GM10266 (cell line): ENCODE measurements around the gene RGS8.

Source experiments
- DNase-seq: peaks from one replicate; pipeline ENCODE4 v3.0.0; 2012; ENCODE audit errors: extremely low spot score
- CTCF ChIP-seq: IDR thresholded peaks from 2 replicates; pipeline ENCODE4 v1.5.1; 2012; ENCODE audit warnings: mild to moderate bottlenecking, low read depth; ENCODE audit not compliant: control insufficient read depth, insufficient read depth; ENCODE audit errors: missing control alignments

Gene RGS8

GRCh38 chr1:182684116-182684828 lies at the start of gene RGS8:
Gene RGS8, minus strand, starts transcription at chr1:182684587. Its CDS starts 14,938 bp downstream, at chr1:182669649.
- no peak for DNase-seq

GRCh38 chr1:182731852-182732575 lies 47.6 kb upstream of the RGS8 start:
- DNase-seq, result no peak
- no peak for TF ChIP-seq CTCF

More at GRCh38 chr1:182684116-182684828, at the start of gene RGS8:
- no peak for TF ChIP-seq CTCF

- no peak for TF ChIP-seq CTCF
- no peak for DNase-seq
Observed at GRCh38 chr1:182726912-182727311, 42.5 kb upstream of the RGS8 start.

GRCh38 chr1:182725259-182726255 lies 41.2 kb upstream of the RGS8 start:
- DNase-seq, result no peak
- TF ChIP-seq CTCF, result no peak

DNA sequence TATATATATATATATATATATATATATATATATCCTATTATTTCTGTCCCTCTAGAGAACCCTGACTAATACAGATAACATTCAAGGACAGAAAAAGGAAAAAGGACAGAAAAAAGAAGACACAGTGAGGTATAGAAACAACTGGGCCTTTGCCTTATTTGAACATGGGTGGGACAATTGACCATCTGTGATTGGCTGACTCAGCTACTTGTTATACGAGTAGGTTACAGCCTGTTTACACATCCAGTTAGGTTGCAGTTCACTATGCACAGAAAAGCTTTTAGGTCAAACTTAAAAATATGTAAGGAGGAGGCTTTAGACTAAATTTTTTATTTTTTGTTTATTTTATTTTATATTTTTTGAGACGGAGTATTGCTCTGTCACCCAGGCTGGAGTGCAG lies 39.8 kb upstream of the RGS8 start:
- no peak for TF ChIP-seq CTCF
- DNase-seq, result no peak

- TF ChIP-seq CTCF, result no peak
Observed at GRCh38 chr1:182723200-182723599, 38.8 kb upstream of the RGS8 start.

More at GRCh38 chr1:182723200-182723599, 38.8 kb upstream of the RGS8 start:
- DNase-seq, result no peak
